Measurements from ENCODE around the gene RASGEF1B. TPM values are rescaled to one million over a fixed set of nuclear protein-coding genes. Genes with fewer than 3 reads are reported as not detected.

Gene RASGEF1B
- total RNA-seq, 4 donors from 2014 or later = 4.3 to 15.5 (median 10.2) TPM

- intact Hi-C loops (cut with DNase I) = no loop called here
- H3K9me3 ChIP-seq = no peaks in the 10 kb centered on the region
- no peaks in the 10 kb centered on the region for H3K27me3 ChIP-seq
- TF ChIP-seq POLR2A (IDR thresholded peaks at IDR 0.05) (no peak), CTCF (IDR thresholded peaks at IDR 0.05) (no peak)
- H3K4me3 ChIP-seq (replicated peaks in 1 of 3) = no peak overlapping the region
- no peaks in the 10 kb centered on the region for H3K4me1 ChIP-seq
- 81 to 85% methylated on average over 6 of the region's 6 CpGs for WGBS, 2 donors
- no peak for DNase-seq
- no peak overlapping the region for H3K27ac ChIP-seq
- peaks cover 6 to 7% of the 10 kb centered on the region in 2 donors for H3K36me3 ChIP-seq
Observed at GRCh38 chr4:81429031-81429430, 42.7 kb downstream of the RASGEF1B start.

DNA sequence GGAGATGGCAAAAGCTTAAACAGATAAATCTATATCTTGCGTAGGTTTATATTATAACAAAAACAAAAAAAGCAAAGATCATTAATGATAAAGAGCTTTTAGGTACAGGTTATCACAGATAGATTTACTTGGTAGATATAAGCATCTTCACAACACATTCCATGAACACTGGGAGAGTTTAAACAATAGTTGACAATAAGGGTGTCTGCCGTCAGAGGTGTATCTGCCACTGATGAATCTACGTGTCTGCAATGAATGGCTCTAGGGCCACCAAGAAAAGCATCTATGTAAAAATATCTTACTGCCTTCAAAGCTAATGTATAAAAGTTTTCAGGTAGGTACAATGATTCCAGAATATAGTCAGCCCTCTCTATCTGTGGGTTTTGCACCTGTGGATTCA is 43.7 kb downstream of the RASGEF1B start:
- intact Hi-C loops (cut with DNase I) = no loop called here
- TF ChIP-seq POLR2A (IDR thresholded peaks at IDR 0.05) (no peak), CTCF (IDR thresholded peaks at IDR 0.05) (no peak)
- DNase-seq = no peak
- Histone ChIP-seq H3K4me3 (replicated peaks in 1 of 3) (no peak overlapping the region), H3K4me1 (no peaks in the 10 kb centered on the region), H3K36me3 (peaks cover 6 to 7% of the 10 kb centered on the region in 2 donors), H3K9me3 (no peaks in the 10 kb centered on the region), H3K27me3 (no peaks in the 10 kb centered on the region), H3K27ac (no peak overlapping the region)
- WGBS, 2 donors = 82 to 87% methylated on average over 3 of the region's 3 CpGs

DNA sequence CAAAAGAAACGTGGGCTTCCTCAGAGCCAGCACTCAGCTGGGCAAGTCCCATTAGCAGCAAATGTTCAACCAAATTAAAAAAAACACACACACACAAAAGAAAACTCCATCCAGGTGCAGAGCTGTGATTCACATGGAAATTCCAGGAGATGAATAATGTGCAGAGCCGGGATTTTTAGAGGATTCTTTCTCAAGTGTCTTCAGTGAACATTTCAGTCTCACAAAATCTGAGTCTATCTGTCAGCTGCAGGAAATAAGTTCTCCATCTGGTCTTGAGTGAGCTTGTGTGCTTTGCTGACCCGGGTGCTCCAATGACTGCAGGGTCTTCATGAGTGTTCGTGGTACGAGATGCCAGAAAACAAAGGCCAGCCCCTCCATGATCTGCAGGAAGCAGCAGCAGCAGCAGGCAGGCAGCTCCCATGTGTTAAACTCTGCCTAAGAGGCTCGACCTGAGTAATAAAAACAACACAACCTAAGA is 44.3 kb downstream of the RASGEF1B start:
- no peaks in the 10 kb centered on the region for H3K9me3 ChIP-seq
- no peaks in the 10 kb centered on the region for H3K27me3 ChIP-seq
- TF ChIP-seq POLR2A (IDR thresholded peaks at IDR 0.05) (no peak), CTCF (IDR thresholded peaks at IDR 0.05) (no peak)
- no peak overlapping the region for H3K4me3 ChIP-seq (replicated peaks in 1 of 3)
- intact Hi-C loops (cut with DNase I) = no loop called here
- DNase-seq = no peak
- 43 to 49% methylated on average over 6 of the region's 6 CpGs for WGBS, 2 donors
- peaks cover 6 to 7% of the 10 kb centered on the region in 2 donors for H3K36me3 ChIP-seq
- H3K4me1 ChIP-seq = no peaks in the 10 kb centered on the region
- no peak overlapping the region for H3K27ac ChIP-seq

DNA sequence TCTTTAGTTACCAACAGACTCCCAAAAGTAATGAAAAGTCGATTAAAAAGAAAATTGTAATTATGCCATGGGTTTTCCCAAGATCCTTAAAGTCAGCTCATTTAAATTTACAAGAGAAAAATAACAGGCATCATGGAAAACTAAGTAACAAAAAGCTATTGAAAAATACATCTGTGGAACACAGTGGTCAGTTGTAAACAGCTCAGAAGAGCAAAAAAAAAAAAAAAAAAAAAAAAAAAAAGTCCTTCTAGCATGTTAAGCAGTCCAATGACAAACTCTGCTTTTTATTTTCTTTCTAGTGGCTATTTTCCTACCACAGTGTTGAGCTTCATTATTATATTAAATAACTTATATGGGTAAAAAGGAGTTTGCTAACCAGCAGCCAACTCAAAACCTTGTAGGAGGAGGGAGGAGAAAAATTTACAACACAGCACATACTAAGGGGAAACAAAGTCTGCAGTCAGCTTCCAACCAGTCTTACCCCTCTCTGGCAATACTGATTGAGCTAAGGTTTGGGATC is 44.9 kb downstream of the RASGEF1B start:
- no peaks in the 10 kb centered on the region for H3K9me3 ChIP-seq
- intact Hi-C loops (cut with DNase I) = no loop called here
- H3K4me1 ChIP-seq = no peaks in the 10 kb centered on the region
- H3K27me3 ChIP-seq = no peaks in the 10 kb centered on the region
- no peak for DNase-seq
- TF ChIP-seq POLR2A (IDR thresholded peaks at IDR 0.05) = no peak
- no peak for TF ChIP-seq CTCF (IDR thresholded peaks at IDR 0.05)
- H3K4me3 ChIP-seq (replicated peaks in 1 of 3) = no peak overlapping the region
- H3K36me3 ChIP-seq = peaks cover 2 to 6% of the 10 kb centered on the region in 2 donors
- WGBS, 2 donors = 78 to 86% methylated on average over 1 of the region's 1 CpG
- no peak overlapping the region for H3K27ac ChIP-seq

GRCh38 chr4:81424816-81425755 is 46.6 kb downstream of the RASGEF1B start:
- intact Hi-C loops (cut with DNase I) = no loop called here
- Histone ChIP-seq H3K27ac (no peak overlapping the region), H3K4me3 (replicated peaks in 1 of 3) (no peak overlapping the region), H3K36me3 (peaks cover 0 to 6% of the 10 kb centered on the region in 2 donors), H3K27me3 (no peaks in the 10 kb centered on the region), H3K9me3 (no peaks in the 10 kb centered on the region), H3K4me1 (no peaks in the 10 kb centered on the region)
- no peak for DNase-seq
- 89 to 93% methylated on average over 5 of the region's 5 CpGs for WGBS, 2 donors
- no peak for TF ChIP-seq CTCF (IDR thresholded peaks at IDR 0.05)
- TF ChIP-seq POLR2A (IDR thresholded peaks at IDR 0.05) = no peak

Data from thyroid gland (tissue), 4 donors.